Cardiac fibroblast (primary cell): ENCODE measurements around the gene PLPPR5.

Experiments used
- DNase-seq, 2 donors: peaks; one replicate each; pipeline versions ENCODE4 v3.0.0 to v3.0.0-alpha.2; 2010; ENCODE audit warnings: low read depth in 2 of 2
- H3K4me3 ChIP-seq, 2 donors: replicated peaks in 1 of 2; 1 replicate in 1 of 2; 2 replicates in 1 of 2; pipeline ENCODE4 v1.5.1; 2011; ENCODE audit warnings: low read depth in 2 of 2, low read length in 2 of 2, mild to moderate bottlenecking in 2 of 2, moderate library complexity in 1 of 2
- TF ChIP-seq, protein P1 (sequence below): IDR thresholded peaks from one replicate; pipeline ENCODE4 v1.5.1; 2011; ENCODE audit warnings: low read depth, mild to moderate bottlenecking, low read length, inconsistent platforms

The PLPPR5 gene

DNA sequence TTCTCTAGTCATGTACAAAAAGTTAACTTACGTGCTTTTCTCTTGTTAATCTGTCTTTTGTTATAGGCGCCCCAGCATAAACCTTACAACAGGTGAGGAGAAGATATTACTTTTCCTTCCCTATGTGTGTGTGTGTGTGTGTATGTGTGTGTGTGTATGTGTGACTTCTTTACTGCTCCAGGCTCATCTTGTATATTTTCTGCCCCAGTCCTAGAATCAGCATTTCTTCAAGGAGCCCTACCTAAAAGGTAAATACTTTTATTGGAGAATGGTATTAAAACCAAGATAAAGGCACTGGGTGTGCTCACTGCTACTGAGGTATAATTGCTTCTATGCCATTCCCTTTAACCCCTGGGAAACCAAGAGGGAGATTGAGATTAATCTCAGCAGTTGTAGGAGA lies 129.8 kb downstream of the PLPPR5 start:
- TF ChIP-seq, protein P1, sequence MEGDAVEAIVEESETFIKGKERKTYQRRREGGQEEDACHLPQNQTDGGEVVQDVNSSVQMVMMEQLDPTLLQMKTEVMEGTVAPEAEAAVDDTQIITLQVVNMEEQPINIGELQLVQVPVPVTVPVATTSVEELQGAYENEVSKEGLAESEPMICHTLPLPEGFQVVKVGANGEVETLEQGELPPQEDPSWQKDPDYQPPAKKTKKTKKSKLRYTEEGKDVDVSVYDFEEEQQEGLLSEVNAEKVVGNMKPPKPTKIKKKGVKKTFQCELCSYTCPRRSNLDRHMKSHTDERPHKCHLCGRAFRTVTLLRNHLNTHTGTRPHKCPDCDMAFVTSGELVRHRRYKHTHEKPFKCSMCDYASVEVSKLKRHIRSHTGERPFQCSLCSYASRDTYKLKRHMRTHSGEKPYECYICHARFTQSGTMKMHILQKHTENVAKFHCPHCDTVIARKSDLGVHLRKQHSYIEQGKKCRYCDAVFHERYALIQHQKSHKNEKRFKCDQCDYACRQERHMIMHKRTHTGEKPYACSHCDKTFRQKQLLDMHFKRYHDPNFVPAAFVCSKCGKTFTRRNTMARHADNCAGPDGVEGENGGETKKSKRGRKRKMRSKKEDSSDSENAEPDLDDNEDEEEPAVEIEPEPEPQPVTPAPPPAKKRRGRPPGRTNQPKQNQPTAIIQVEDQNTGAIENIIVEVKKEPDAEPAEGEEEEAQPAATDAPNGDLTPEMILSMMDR, result no peak
- H3K4me3 ChIP-seq, result no peak overlapping the region
- no peak for DNase-seq

DNA sequence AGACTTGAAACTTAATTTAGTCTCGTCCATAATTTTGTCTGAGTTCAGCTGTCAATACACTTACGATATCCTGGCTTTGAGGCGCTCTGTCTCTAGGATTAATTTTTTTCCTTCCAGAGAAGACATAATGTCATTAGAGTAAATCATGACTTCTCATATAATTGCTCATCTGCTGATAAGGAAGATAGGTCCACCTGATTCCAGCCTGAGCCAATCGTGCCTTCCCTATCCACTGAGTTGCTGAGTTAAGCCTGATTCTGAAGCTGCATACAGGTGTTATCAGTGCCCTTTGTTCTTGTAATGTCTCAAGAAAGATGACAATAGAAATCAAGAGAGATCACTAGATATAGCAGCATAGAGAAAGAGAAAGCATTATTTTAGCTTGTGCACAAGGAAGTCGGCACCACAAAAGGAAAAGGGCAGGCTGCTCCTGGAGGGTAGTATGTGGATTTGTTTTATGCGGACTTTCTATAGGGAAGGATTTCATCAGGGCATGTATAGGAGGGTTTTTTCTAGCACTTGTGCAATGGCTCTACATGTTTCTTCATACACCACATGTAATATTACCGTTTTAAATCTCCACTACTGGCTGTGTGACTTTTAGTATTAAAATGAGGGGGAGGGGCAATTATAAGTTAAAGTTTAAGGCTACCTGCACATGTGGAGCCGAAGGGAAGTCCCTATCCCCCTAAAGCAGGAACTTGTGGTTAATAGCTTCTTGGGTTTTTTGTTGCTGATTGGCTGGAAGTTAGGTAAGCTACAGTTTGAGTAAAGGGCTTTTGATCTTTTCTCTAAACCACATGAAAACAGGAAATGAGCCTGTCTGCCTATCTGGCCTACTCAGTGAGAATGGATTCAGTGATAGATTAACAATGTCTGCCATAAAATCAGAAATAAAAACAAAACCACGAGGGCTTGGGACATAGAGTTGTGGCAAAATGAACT lies 133.4 kb downstream of the PLPPR5 start:
- H3K4me3 ChIP-seq, result no peak overlapping the region

GRCh38 chr1:98865796-98866195 lies 138.9 kb downstream of the PLPPR5 start:
- H3K4me3 ChIP-seq, result no peak overlapping the region
- DNase-seq, result no peak
- TF ChIP-seq, protein P1, result no peak

More for the DNA sequence above, 133.4 kb downstream of the PLPPR5 start:
- TF ChIP-seq, protein P1, result no peak
- DNase-seq, result peak in 1 of 2 donors; percentile 6

DNA sequence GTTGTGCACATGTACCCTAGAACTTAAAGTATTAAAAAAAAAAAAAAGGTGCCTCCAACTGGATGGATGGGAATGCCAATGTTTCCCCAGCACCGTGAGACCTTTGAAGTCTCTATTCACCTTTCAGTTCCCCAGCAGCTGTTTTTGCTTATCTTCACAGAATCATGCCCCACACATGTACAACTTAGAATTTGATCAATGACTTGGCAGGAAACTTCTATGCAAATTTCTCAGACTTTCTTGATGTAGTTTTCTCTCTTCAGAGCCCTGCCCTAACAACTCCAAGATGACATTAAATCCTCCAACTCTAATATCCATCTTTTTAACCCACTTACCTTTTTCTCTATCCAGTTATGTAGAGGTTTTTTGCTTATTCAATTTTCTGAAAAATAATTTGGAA lies 144.3 kb downstream of the PLPPR5 start:
- H3K4me3 ChIP-seq, result no peak overlapping the region
- DNase-seq, result no peak
- TF ChIP-seq, protein P1, result no peak

DNA sequence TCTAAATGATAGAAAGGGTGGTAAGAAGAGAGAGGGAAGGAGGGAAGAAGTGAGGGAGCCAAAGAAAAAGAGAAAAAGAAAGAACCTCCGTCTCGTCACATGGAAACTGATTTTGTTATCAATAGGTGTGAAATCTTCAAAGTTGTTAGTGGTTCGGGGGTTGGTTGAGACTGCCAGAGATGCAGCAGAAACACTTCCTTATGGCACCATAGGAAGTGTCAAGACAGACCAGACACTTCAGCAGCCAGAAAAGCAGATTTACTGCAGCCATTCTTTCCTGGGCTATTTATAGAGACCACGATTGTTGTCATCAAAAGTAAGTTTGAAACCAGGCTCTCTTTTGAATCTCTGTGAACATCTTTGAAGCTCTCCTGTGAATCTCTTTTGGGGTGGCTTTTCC lies 150.5 kb downstream of the PLPPR5 start:
- TF ChIP-seq, protein P1, result no peak
- no peak for DNase-seq
- H3K4me3 ChIP-seq, result no peak overlapping the region

GRCh38 chr1:98849969-98850636 lies 154.6 kb downstream of the PLPPR5 start:
- TF ChIP-seq, protein P1, result no peak
- H3K4me3 ChIP-seq, result no peak overlapping the region
- DNase-seq, result no peak
